DMS79 (cell line): ENCODE data around the gene PDE2A.

Experiments used
- DNase-seq: peaks from one replicate; lab custom pipeline; 2025; lab: John Stamatoyannopoulos, UW

The PDE2A gene

GRCh38 chr11:72588421-72589410, 85.5 kb downstream of the PDE2A start:
- DNase-seq, result no peak

- no peak for DNase-seq
Measured at GRCh38 chr11:72587696-72588095, 86.5 kb downstream of the PDE2A start.

- no peak for DNase-seq
Measured at GRCh38 chr11:72586321-72587090, 87.7 kb downstream of the PDE2A start.

GRCh38 chr11:72585762-72586311, 88.4 kb downstream of the PDE2A start:
- peak; percentile 65 for DNase-seq

GRCh38 chr11:72584939-72585597, 89.2 kb downstream of the PDE2A start:
- no peak for DNase-seq

GRCh38 chr11:72584293-72584938, 89.8 kb downstream of the PDE2A start:
- DNase-seq, result no peak

GRCh38 chr11:72583616-72584292, 90.5 kb downstream of the PDE2A start:
- DNase-seq, result no peak

GRCh38 chr11:72583177-72583553, 91.1 kb downstream of the PDE2A start:
- DNase-seq, result no peak

GRCh38 chr11:72582206-72583176, 91.7 kb downstream of the PDE2A start:
- DNase-seq, result no peak

- DNase-seq, result no peak
Measured at GRCh38 chr11:72581067-72581466, 93.2 kb downstream of the PDE2A start.

- no peak for DNase-seq
Measured at GRCh38 chr11:72580642-72580950, 93.6 kb downstream of the PDE2A start.

GRCh38 chr11:72579816-72580641, 94.2 kb downstream of the PDE2A start:
- no peak for DNase-seq

- DNase-seq, result no peak
Measured at GRCh38 chr11:72578991-72579815, 95.0 kb downstream of the PDE2A start.

- no peak for DNase-seq
Measured at GRCh38 chr11:72578566-72578965, 95.7 kb downstream of the PDE2A start.

- no peak for DNase-seq
Measured at GRCh38 chr11:72578051-72578450, 96.2 kb downstream of the PDE2A start.

GRCh38 chr11:72577271-72577721, 96.9 kb downstream of the PDE2A start:
- no peak for DNase-seq

GRCh38 chr11:72576661-72577060, 97.6 kb downstream of the PDE2A start:
- no peak for DNase-seq

- no peak for DNase-seq
Measured at GRCh38 chr11:72576243-72576595, 98.0 kb downstream of the PDE2A start.
